Measurements from ENCODE around the gene SIX5. TPM values are rescaled to one million over a fixed set of nuclear protein-coding genes. Genes with fewer than 3 reads are reported as not detected.

The SIX5 gene
- total RNA-seq, 1 donor from 2014 or later = 5.6 TPM

DNA sequence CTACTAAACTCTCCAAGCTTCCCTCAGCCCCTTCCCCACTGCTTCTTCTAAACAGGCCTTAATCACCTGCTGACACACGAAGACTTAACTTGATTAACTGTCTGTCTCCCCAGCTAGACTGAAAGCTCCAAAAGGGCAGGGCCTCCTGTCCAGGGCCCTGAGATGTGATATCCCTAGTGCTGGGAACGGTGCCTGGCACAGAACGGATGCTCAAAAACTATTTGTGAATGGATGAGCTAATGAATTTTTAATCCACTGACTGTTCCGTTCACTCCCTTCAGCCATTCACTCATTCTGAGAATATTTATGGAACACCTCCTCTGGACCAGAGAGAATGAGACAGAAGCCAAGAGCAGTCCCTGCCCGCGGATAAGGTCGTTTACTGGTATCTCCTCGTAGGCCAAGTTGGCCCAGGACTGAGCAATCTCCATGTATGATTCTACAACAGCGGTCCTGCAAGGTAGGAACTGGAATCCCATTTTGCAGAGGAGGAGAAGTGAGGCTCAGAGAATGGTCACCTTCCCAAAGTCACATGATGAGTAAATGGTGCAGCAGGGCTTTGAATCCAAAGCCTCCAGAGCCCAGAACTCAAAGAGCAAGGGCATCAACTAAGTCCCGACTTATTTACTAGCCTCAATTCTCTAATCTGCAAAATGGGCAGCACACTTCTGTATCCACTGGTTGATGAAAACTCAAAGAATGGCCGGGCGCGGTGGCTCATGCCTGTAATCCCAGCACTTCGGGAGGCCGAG, 20.2 kb upstream of the SIX5 start:
- intact Hi-C loops (cut with micrococcal nuclease) = no loop called here
- Mint-ChIP-seq H3K4me1 (ENCODE audit: low read depth) (peaks cover 30% of the 10 kb centered on the region), H3K27me3 (ENCODE audit: insufficient read depth) (peaks cover 35% of the 10 kb centered on the region), H3K36me3 (ENCODE audit: low read depth) (peaks cover 32% of the 10 kb centered on the region), H3K4me3 (no peak overlapping the region), H3K27ac (no peak overlapping the region), H3K9me3 (no peaks in the 10 kb centered on the region)
- DNase-seq (ENCODE audit: low spot score) = no peak

DNA sequence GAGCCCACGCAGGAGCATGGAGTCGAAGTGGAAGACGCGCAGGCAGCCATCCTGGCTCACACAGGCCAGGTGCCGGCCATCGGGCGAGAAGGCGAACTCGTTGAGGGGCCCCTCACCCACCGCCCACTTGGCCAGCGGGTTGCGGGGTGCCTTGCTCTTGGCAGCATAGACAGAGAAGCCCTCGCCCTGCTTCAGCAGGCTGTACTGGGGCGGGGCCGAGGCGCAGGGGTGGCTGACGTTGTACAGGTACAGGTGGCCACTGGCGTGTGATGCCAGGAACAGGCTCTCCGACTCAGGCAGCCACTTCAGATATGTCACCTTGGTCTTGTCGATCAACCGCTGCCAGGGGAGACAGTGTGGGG, 17.5 kb upstream of the SIX5 start:
- Mint-ChIP-seq H3K4me3 (no peak overlapping the region), H3K9me3 (no peaks in the 10 kb centered on the region), H3K36me3 (ENCODE audit: low read depth) (peaks cover 30% of the 10 kb centered on the region), H3K27me3 (ENCODE audit: insufficient read depth) (peaks cover 22% of the 10 kb centered on the region), H3K4me1 (ENCODE audit: low read depth) (peaks cover 9% of the 10 kb centered on the region), H3K27ac (no peak overlapping the region)
- intact Hi-C loops (cut with micrococcal nuclease) = no loop called here
- DNase-seq (ENCODE audit: low spot score) = no peak

DNA sequence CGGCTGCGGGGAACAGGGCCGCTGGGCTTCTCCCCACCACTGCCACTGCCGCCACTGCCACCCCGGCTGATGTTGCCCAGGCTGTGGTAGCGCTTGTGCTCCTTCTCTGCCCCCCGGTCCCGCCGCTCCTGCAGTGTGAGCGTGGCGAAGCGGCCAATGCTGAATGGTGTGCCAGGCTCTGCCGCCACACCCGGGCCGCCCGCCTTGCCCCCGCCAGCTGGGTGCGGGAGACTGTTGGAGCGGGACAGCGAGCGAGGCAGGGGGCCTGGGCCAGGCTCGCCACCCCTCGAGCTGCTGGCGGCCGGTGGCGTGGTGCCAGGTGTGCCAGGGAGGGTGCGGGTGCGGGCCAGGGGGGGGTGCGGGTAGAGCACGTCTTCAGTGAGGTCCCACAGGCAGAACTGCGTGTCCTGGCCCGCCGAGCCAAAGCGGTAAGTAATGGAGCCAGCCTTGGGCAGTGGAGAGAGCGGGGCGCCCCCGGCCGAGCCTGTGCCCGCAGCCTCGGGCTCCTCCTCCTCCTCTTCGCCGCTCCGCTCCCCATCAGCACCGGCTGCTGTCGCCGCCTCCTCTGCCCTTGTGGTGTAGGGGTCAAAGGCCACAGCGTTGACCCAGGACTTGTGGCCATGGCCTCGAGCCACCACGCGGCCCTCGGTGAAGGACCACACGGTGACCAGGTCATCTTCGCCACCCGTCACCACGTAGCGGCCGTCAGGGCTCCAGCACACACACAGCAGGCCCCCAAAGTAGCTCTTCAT, 16.9 kb upstream of the SIX5 start:
- Mint-ChIP-seq H3K4me3 (no peak overlapping the region), H3K27me3 (ENCODE audit: insufficient read depth) (peaks cover 25% of the 10 kb centered on the region), H3K36me3 (ENCODE audit: low read depth) (peaks cover 30% of the 10 kb centered on the region), H3K27ac (no peak overlapping the region), H3K4me1 (ENCODE audit: low read depth) (peaks cover 4% of the 10 kb centered on the region), H3K9me3 (no peaks in the 10 kb centered on the region)
- intact Hi-C loops (cut with micrococcal nuclease) = no loop called here
- no peak for DNase-seq (ENCODE audit: low spot score)

DNA sequence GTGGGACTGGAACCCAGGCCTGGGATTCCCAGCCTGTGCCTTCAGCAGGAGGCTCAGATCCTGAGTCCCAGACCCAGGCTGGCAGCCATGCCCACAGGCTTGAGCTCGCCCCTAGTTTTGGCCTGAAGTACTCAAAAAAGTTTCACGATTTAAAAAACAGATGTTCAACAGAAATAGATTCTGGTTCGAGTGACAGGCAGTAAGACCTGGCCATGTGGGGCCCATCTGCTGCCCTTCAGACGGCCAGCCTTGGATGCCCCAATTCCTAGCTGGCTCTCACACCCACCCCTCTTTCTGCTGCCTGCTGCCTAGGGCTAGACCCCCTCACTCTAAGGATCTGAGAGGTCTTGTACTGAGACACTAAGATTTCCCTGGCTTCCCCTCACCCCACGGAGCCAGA, 16.0 kb upstream of the SIX5 start:
- Mint-ChIP-seq H3K4me1 (ENCODE audit: low read depth) (no peaks in the 10 kb centered on the region), H3K9me3 (no peaks in the 10 kb centered on the region), H3K27me3 (ENCODE audit: insufficient read depth) (peaks cover 30% of the 10 kb centered on the region), H3K36me3 (ENCODE audit: low read depth) (peaks cover 30% of the 10 kb centered on the region), H3K4me3 (no peak overlapping the region), H3K27ac (no peak overlapping the region)
- DNase-seq (ENCODE audit: low spot score) = no peak
- intact Hi-C loops (cut with micrococcal nuclease) = no loop called here

DNA sequence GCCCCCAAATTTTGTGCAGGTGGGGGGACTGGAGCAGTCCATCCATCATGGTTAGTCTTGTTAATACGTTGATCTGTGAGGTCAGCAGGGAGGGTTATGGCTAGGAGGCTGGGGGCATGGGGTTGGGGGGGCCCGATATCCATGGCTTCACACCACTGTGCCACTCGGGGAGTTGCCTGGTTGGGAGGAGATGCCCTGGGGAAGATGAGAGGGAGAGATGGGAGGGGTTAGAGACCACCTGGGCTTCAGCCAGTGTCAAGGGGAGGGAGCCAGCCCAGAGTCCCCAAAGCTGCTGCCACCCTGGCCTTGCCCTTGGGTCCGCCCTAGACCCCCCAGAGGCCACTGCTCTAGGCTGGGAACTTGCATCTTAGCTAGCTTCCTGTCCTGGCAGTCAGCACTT, 15.0 kb upstream of the SIX5 start:
- intact Hi-C loops (cut with micrococcal nuclease) = no loop called here
- Mint-ChIP-seq H3K4me1 (ENCODE audit: low read depth) (peaks cover 8% of the 10 kb centered on the region), H3K36me3 (ENCODE audit: low read depth) (peaks cover 29% of the 10 kb centered on the region), H3K9me3 (no peaks in the 10 kb centered on the region), H3K27ac (no peak overlapping the region), H3K4me3 (no peak overlapping the region), H3K27me3 (ENCODE audit: insufficient read depth) (peaks cover 33% of the 10 kb centered on the region)
- DNase-seq (ENCODE audit: low spot score) = no peak

DNA sequence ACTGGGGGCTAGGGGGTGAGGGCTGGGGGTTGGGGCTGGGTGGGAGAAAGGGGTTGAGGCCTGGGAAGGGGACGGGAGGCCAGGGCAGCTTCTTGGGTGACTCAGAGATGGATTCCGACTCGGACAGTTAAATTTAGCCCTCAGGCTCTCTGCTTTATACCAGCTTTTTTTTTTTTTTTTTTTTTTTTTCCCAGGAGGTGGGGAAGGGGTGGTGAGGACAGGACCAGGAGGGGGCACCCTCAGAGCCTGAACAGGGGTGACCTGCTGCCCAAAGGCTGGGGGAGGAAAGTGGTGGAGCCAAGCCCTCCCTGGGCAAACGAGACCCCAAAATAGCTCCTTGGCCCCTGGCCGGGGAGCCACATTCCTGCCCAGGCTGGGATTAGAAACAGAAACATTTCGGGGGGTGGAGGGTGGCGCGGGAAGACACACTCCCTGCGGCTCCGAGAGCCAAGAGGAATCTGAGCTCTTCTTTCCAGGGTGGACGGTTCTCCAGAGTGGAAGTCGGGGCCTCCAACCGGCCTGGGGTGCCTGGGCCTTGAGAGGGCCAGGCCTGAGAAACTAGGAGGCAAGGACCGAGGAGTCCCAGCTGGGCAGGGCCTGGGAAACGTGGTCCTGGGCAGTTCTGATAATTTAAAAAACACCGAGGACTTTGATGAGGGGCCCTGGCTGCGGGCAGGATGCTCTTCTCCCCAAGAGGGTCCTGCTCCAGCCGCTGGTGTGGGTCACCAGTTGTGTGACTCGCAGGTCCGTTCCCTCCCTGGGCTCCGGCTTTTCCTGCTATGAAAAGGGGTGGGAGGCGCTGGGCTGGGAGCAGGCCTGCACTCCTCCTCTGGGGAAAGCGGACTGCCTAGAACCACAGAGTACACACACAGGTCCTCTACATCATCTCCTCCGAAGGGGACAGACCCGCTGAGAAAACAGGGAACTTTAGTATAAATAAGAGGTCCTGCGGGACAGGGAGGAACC, 14.1 kb upstream of the SIX5 start:
- H3K27me3 Mint-ChIP-seq (ENCODE audit: insufficient read depth) = peaks cover 26% of the 10 kb centered on the region
- H3K4me1 Mint-ChIP-seq (ENCODE audit: low read depth) = peaks cover 16% of the 10 kb centered on the region
- H3K9me3 Mint-ChIP-seq = no peaks in the 10 kb centered on the region
- no peak overlapping the region for H3K4me3 Mint-ChIP-seq
- H3K27ac Mint-ChIP-seq = no peak overlapping the region
- H3K36me3 Mint-ChIP-seq (ENCODE audit: low read depth) = peaks cover 21% of the 10 kb centered on the region
- intact Hi-C loops (cut with micrococcal nuclease) = no loop called here
- DNase-seq (ENCODE audit: low spot score) = no peak

DNA sequence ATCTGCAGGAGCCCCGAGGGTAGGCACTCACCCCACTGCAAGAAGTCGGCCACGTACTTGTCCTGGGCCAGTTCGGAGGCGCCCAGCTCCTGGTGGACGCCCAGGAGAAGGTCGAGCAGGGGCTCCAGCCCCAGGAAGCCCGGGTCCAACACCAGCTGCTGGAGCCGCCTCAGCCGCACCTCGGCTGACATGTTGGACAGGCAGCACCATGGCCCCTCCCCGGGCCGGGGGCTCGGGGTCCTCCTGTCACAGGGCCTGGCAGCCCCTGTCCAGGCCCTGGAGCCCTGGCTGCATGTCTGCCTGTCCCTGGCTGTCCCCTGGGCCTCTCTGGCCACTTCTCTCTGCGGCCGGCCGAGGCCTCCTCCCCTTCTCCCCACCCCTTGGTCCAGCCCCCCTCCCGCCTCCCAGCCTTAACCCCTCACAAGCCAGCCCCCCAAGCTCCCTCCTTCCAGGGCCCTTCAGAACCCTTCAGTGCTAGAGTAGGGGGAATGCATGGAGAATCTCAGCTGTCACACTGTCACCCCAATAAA, 13.2 kb upstream of the SIX5 start, which contains the start of gene DMPK:
Gene DMPK, minus strand, starts transcription at position 329 of the 530 bp plus-strand sequence. Its CDS starts 138 bp downstream, at position 191.
- H3K36me3 Mint-ChIP-seq (ENCODE audit: low read depth) = peaks cover 15% of the 10 kb centered on the region
- intact Hi-C loops (cut with micrococcal nuclease) = no loop called here
- H3K4me1 Mint-ChIP-seq (ENCODE audit: low read depth) = peaks cover 16% of the 10 kb centered on the region
- no peak within 1 kb of the TSS for H3K4me3 Mint-ChIP-seq
- no peak for DNase-seq (ENCODE audit: low spot score)
- peaks cover 18% of the 10 kb centered on the region for H3K27me3 Mint-ChIP-seq (ENCODE audit: insufficient read depth)
- H3K9me3 Mint-ChIP-seq = no peaks in the 10 kb centered on the region
- no peak within 1 kb of the TSS for H3K27ac Mint-ChIP-seq

DNA sequence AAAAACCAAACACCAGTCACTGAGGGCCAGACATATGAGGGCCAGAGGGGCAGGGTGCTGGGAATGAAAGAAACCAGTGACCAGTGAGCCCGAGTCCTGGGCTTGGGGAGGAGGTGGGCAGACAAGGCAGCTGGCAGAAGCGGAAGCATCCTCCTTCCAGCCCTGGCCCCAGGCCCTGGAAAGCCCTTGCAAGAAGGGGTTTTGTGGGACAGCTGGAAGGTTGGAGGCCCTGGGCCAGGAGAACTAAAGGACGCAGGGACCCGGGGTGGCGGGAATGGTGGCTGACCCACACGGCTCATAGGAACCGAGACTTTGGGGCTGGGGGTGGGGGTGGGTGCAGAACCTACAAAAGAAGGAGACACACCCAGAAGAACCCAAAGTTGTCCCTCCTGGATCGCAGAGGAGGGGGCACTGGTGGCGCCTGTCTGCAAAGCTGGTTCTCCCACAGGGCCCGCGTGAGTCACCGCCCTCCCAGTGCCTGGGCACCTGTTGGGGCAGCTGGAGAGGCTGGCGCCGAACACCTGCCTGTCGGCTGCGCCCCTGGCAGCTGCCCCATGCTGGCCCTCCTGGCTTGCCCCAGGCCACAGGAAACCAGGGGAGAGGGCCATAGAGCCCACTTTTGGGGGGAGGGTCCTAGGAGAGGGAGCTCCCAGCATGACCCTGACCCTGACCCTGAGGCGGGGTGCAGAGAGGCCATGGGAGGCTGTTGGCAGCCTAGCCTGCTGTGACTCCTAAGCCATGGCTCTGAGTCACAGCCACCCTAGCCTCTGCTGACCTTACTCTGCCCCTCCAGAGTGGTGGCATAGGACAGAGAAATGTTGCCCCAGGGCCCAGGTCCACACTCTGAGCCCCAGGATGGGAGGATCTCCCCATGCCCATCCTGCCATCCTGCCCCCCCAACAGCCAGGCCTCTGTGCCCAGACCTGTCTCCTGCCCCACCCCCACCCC, 12.4 kb upstream of the SIX5 start:
- Mint-ChIP-seq H3K9me3 (no peaks in the 10 kb centered on the region), H3K27ac (no peak overlapping the region), H3K4me1 (ENCODE audit: low read depth) (peaks cover 16% of the 10 kb centered on the region), H3K36me3 (ENCODE audit: low read depth) (peaks cover 11% of the 10 kb centered on the region), H3K4me3 (no peak overlapping the region), H3K27me3 (ENCODE audit: insufficient read depth) (peaks cover 18% of the 10 kb centered on the region)
- DNase-seq (ENCODE audit: low spot score) = no peak
- intact Hi-C loops (cut with micrococcal nuclease) = no loop called here

DNA sequence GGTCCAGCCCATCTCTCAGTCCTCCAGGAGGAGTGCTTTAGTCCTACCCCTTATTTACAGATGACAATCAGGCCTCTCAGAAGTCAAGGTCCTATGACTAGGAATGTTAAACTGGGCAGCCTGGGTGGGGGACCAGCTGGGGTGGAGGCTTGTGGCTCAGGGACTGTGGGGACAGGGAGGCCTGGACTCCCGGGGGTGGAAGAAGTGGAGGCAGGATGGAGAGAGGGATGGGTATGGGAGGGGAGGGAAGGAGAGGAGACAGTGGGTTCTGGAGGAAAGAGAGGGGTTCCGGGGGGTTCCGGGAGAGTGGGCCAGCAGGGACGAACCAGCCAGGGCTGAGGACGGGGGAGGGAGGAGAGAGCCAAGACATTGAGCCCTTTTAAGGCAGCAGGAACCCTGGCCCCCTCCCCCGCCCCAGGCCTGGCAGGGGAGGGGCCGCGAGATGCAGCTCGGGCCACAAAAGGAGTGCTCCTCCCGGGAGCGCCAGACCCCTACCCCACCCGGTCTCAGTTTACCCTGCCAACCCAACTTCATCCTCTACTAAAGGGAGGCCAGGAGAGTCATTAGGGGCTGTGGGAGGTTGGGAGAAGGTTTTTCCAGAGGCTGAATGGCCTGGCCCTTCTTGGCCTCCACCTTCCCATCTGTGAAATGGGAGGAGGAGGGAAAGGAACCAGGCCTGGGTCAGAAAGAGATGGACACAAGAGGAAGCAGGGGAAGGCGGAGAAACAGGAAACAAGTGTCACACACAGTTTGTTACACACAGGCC, 11.6 kb upstream of the SIX5 start:
- H3K4me1 Mint-ChIP-seq (ENCODE audit: low read depth) = peaks cover 16% of the 10 kb centered on the region
- intact Hi-C loops (cut with micrococcal nuclease) = no loop called here
- peaks cover 20% of the 10 kb centered on the region for H3K27me3 Mint-ChIP-seq (ENCODE audit: insufficient read depth)
- peaks cover 8% of the 10 kb centered on the region for H3K36me3 Mint-ChIP-seq (ENCODE audit: low read depth)
- no peak overlapping the region for H3K27ac Mint-ChIP-seq
- H3K4me3 Mint-ChIP-seq = no peak overlapping the region
- DNase-seq (ENCODE audit: low spot score) = no peak
- H3K9me3 Mint-ChIP-seq = no peaks in the 10 kb centered on the region

DNA sequence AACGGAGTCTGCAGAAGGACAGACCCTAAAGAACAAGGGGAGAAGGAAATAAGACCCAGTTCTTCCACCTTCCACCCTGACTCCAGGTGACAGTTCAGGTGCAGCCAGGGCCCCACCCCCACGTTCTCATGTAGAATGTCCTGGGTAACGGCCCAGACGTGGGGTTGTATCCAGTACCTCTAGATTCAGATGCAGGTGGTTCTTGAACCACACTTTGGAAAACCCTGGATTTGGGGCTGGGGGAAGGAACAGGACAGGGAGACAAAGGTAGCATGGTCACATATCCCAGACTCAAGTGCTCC, 11.0 kb upstream of the SIX5 start:
- Mint-ChIP-seq H3K27me3 (ENCODE audit: insufficient read depth) (peaks cover 20% of the 10 kb centered on the region), H3K4me3 (no peak overlapping the region), H3K9me3 (no peaks in the 10 kb centered on the region), H3K27ac (no peak overlapping the region), H3K4me1 (ENCODE audit: low read depth) (peaks cover 16% of the 10 kb centered on the region), H3K36me3 (ENCODE audit: low read depth) (peaks cover 6% of the 10 kb centered on the region)
- intact Hi-C loops (cut with micrococcal nuclease) = no loop called here
- DNase-seq (ENCODE audit: low spot score) = no peak

All from activated T-helper 1 cell treated with anti-CD3 and anti-CD28 coated beads, Interleukin-12 subunit alpha, Interleukin-12 subunit beta, Interleukin-2, Interleukin-4 antibody, amounts not matched to agents 30 ng/mL and 10 ng/mL and 1 ng/mL, durations not matched to agents 14 hours and 24 hours and 36 hours (primary cell).